Tibial artery (tissue), 4 donors: ENCODE data around the gene GALNT17.

Experiments used
- DNase-seq, 2 donors: peaks; one replicate each; pipeline ENCODE4 v3.0.0-alpha.2; 2019
- H3K27ac ChIP-seq, 2 donors: fragments of 200-600 bp; sonication (generic) in 1 of 2; 1 replicate in 1 of 2; 2 replicates in 1 of 2; pipeline ENCODE4 v1.5.1; 2018 to 2019; ENCODE audit warnings: mild to moderate bottlenecking in 1 of 2
- H3K27me3 ChIP-seq, 2 donors: fragments of 200-600 bp; sonication (generic) in 1 of 2; one replicate each; pipeline versions ENCODE4 v1.5.1 to v1.6.0; 2016 to 2019
- H3K36me3 ChIP-seq, 3 donors: fragments of 200-600 bp; sonication (generic) in 2 of 3; one replicate each; pipeline ENCODE4 v1.5.1; 2016 to 2019; ENCODE audit warnings: mild to moderate bottlenecking in 2 of 3
- H3K4me1 ChIP-seq, 4 donors: fragments of 200-600 bp; sonication (generic) in 2 of 4; 1 replicate in 3 of 4; 2 replicates in 1 of 4; pipeline ENCODE4 v1.5.1; 2016 to 2019
- H3K4me3 ChIP-seq, 2 donors: fragments of 200-600 bp; sonication (generic) in 1 of 2; 1 replicate in 1 of 2; 2 replicates in 1 of 2; pipeline ENCODE4 v1.5.1; 2018 to 2019; ENCODE audit warnings: mild to moderate bottlenecking in 2 of 2
- H3K9me3 ChIP-seq, 3 donors: fragments of 200-600 bp; sonication (generic) in 1 of 3; one replicate each; pipeline ENCODE4 v1.5.1; 2016 to 2019
- intact Hi-C: fragments of 100-400 bp; cut with DNase I; formaldehyde crosslinking; loops from one replicate; pipeline ENCODE4 v1.15.0; 2023; ENCODE audit warnings: low total_unique reads
- TF ChIP-seq, protein P1 (sequence below), 2 experiments: fragments of 200-600 bp in 1 of 2; fragments of 450-650 bp in 1 of 2; IDR thresholded peaks; one replicate each; pipeline ENCODE4 v1.5.1; 2017 to 2019; ENCODE audit warnings: antibody characterized with exemption in 2 of 2, mild to moderate bottlenecking in 1 of 2, moderate library complexity in 1 of 2

The GALNT17 gene

DNA sequence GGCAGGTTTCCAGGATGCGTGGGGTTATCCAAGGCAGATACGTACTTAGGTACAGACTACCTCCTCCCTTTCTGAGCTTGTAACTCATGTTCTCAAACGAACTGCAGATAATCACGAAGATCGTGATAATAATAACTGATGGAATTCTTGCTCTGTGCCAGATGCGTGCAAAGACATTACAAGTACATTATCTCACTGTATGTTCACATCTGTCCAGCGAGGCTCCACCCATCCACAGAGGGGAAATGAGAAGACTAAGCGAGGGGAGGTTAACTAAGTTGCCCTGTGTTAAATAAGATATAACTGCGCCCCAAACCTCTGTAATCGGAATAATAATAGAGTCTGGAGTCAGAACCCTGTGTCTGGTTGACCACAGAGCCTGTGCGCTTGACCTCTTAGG is 1.9 kb downstream of the GALNT17 start:
- intact Hi-C loops: loop anchor here (5.0 to 10.0 kb wide), 2 partner anchors 81 to 598 kb away; no protein-coding TSS in a partner anchor
- TF ChIP-seq, protein P1, sequence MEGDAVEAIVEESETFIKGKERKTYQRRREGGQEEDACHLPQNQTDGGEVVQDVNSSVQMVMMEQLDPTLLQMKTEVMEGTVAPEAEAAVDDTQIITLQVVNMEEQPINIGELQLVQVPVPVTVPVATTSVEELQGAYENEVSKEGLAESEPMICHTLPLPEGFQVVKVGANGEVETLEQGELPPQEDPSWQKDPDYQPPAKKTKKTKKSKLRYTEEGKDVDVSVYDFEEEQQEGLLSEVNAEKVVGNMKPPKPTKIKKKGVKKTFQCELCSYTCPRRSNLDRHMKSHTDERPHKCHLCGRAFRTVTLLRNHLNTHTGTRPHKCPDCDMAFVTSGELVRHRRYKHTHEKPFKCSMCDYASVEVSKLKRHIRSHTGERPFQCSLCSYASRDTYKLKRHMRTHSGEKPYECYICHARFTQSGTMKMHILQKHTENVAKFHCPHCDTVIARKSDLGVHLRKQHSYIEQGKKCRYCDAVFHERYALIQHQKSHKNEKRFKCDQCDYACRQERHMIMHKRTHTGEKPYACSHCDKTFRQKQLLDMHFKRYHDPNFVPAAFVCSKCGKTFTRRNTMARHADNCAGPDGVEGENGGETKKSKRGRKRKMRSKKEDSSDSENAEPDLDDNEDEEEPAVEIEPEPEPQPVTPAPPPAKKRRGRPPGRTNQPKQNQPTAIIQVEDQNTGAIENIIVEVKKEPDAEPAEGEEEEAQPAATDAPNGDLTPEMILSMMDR (IDR thresholded peaks at IDR 0.05): no peak
- DNase-seq: no peak
- H3K27me3 ChIP-seq: no peaks in the 10 kb centered on the region
- no peaks in the 10 kb centered on the region for H3K9me3 ChIP-seq
- no peak overlapping the region for H3K27ac ChIP-seq
- H3K4me1 ChIP-seq: peaks cover 0 to 47% (median 27%) of the 10 kb centered on the region in 4 donors
- no peaks in the 10 kb centered on the region for H3K36me3 ChIP-seq
- H3K4me3 ChIP-seq: peak overlapping the region; percentile 69 to 84

DNA sequence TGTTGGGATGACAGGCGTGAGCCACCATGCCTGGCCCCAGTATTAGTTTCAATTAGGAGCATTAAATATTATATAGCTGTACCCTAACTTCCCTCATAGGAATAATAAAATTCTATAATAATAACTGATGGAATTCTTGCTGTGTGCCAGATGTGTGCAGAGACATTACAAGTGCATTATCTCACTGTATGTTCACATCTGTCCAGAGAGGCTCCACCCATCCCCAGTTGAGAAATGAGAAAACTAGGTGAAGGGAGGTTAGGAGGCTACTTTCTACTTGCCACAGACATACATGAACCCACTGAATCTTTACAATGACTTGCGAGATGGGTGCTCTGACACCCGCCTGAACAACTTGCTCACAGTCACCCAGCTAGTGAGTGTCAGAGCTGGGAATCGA is 3.2 kb downstream of the GALNT17 start:
- intact Hi-C loops: loop anchor here (10.0 kb wide), 1 partner anchor 80 kb away; no protein-coding TSS in a partner anchor
- TF ChIP-seq, protein P1 (IDR thresholded peaks at IDR 0.05): no peak
- Histone ChIP-seq H3K4me1 (peaks cover 0 to 37% (median 22%) of the 10 kb centered on the region in 4 donors), H3K9me3 (no peaks in the 10 kb centered on the region), H3K27ac (no peak overlapping the region), H3K27me3 (no peaks in the 10 kb centered on the region), H3K36me3 (no peaks in the 10 kb centered on the region), H3K4me3 (no peak overlapping the region)
- DNase-seq: no peak

DNA sequence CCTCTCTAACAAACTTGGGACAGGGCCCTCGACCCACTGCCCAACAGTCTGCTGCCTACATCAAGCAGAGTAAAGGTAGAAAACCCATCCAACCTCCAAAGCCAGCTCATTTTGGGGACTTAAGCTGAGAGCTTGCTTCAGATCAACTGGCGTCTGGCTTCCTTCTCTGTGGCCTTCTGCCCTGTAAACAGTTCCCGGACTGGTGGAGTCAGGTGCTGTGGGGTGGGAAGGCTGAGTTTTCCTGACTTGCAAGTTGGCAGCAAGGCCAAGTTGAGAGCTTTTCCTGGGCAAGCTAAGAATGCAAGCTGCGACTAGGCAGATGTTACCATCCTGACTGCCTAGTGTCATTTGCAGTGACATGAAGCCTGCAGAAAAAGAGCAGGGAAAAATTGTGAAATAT is 3.7 kb downstream of the GALNT17 start:
- Histone ChIP-seq H3K27ac (no peak overlapping the region), H3K27me3 (no peaks in the 10 kb centered on the region), H3K36me3 (peaks cover 0 to 5% (median 0%) of the 10 kb centered on the region in 3 donors), H3K4me3 (no peak overlapping the region), H3K9me3 (no peaks in the 10 kb centered on the region), H3K4me1 (peaks cover 0 to 32% (median 20%) of the 10 kb centered on the region in 4 donors)
- intact Hi-C loops: loop anchor here (10.0 kb wide), 1 partner anchor 79 kb away; no protein-coding TSS in a partner anchor
- TF ChIP-seq, protein P1 (IDR thresholded peaks at IDR 0.05): no peak
- no peak for DNase-seq

DNA sequence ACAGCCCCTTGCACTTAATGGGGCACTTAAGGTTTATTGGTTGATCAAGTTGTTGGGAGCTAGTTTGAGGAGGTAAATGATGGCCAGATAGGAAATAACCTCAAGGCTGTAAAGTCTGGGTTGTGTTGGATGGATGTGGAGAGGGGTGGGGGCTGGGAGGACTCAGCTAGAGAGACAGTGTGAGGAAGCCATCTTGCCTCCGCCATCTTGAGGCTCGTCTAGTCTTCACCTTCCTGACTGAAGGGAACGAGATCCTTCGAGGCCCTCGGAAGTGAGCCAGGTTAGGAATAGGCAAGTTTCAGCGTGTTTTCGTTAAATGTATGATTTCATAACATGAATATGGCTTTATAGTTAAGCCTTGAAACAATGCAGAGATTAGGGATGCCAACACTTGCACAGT is 5.5 kb downstream of the GALNT17 start:
- TF ChIP-seq, protein P1 (IDR thresholded peaks at IDR 0.05): no peak
- H3K36me3 ChIP-seq: peaks cover 0 to 7% (median 0%) of the 10 kb centered on the region in 3 donors
- H3K4me1 ChIP-seq: peaks cover 0 to 25% (median 15%) of the 10 kb centered on the region in 4 donors
- no peak overlapping the region for H3K27ac ChIP-seq
- no peaks in the 10 kb centered on the region for H3K9me3 ChIP-seq
- intact Hi-C loops: loop anchor here (10.0 kb wide), 1 partner anchor 77 kb away; no protein-coding TSS in a partner anchor
- DNase-seq: no peak
- H3K4me3 ChIP-seq: no peak overlapping the region
- no peaks in the 10 kb centered on the region for H3K27me3 ChIP-seq

DNA sequence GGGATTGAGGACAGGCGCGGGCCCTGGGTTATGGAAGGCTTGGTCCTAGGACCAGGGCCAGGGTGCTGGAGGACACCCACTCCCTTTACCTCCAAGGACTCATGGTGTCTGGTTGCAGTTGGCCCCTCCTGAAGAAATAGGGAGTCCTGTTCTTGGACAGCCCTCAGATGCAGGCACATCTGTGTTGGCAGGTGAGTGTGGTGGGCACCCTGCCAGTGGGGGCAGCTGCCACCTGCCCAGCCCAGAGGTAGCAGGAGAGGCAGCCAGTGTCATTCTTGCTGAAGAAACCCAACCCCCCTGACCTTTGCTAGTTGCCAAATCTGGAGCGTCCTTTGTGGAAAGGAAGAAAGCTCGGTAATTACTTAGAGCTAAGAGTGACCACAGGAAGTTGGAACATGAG is 8.3 kb downstream of the GALNT17 start:
- Histone ChIP-seq H3K36me3 (peaks cover 0 to 7% (median 0%) of the 10 kb centered on the region in 3 donors), H3K27me3 (no peaks in the 10 kb centered on the region), H3K9me3 (no peaks in the 10 kb centered on the region), H3K4me3 (no peak overlapping the region), H3K4me1 (peaks cover 0 to 9% (median 4%) of the 10 kb centered on the region in 4 donors), H3K27ac (no peak overlapping the region)
- intact Hi-C loops: no loop called here
- TF ChIP-seq, protein P1 (IDR thresholded peaks at IDR 0.05): no peak
- DNase-seq: no peak
